ENCODE results near the gene TM4SF4. TPM values are rescaled to one million over a fixed set of nuclear protein-coding genes. Genes with fewer than 3 reads are reported as not detected.

The TM4SF4 gene
- total and polyA plus RNA-seq, 2 experiments from 2014 or later = 0.46 TPM; not detected in 1

DNA sequence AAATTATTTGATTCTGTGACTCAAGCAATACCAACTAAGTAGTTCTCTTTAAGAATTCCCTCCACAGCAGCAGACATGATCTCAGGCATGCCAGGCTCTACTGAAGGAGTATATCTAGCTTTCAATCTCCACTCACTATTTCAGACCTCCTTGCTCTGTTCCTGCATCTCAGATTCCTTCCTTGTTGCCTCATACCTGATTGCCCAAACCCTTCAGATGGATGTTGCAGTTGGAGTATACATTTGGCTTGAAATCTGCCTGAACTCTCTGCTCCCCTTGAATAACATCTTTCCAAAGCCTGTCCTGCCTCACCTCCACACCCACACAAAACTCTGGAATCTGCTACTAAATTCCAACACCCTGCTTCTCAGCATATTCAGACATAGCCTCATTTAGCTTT is 19.8 kb upstream of the TM4SF4 start:
- Histone ChIP-seq H3K36me3 (no peaks in the 10 kb centered on the region), H3K27ac (no peak overlapping the region), H3K27me3 (no peaks in the 10 kb centered on the region), H3K4me3 (no peak overlapping the region), H3K9me3 (ENCODE audit: low read depth) (no peaks in the 10 kb centered on the region), H3K4me1 (ENCODE audit: low read depth) (peaks cover 12% of the 10 kb centered on the region)
- peak in 1 of 2 donors; percentile 46 for DNase-seq (ENCODE audit: low read depth in 1 of 2, low spot score in 1 of 2)
- TF ChIP-seq, protein P1, sequence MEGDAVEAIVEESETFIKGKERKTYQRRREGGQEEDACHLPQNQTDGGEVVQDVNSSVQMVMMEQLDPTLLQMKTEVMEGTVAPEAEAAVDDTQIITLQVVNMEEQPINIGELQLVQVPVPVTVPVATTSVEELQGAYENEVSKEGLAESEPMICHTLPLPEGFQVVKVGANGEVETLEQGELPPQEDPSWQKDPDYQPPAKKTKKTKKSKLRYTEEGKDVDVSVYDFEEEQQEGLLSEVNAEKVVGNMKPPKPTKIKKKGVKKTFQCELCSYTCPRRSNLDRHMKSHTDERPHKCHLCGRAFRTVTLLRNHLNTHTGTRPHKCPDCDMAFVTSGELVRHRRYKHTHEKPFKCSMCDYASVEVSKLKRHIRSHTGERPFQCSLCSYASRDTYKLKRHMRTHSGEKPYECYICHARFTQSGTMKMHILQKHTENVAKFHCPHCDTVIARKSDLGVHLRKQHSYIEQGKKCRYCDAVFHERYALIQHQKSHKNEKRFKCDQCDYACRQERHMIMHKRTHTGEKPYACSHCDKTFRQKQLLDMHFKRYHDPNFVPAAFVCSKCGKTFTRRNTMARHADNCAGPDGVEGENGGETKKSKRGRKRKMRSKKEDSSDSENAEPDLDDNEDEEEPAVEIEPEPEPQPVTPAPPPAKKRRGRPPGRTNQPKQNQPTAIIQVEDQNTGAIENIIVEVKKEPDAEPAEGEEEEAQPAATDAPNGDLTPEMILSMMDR (IDR thresholded peaks at IDR 0.05; ENCODE audit: low read depth, low read length) = no peak

DNA sequence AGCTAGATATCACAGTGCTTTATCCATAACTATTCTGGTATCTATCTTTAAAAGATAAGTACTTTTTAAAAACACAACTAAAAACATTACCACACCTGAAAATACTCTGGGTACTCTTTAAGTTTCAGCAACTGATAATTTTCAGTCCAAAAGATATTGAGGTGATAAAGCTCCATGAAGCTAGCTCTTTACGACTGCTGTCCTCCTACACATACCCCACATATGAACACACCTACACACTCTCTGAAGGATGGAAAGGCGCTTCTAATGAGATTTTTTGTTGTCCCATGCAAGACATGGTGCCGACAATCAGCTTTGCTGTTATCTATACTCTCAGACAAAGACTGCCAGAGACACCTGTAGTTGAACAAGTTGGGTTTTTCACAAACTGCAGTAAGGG is 19.1 kb upstream of the TM4SF4 start:
- no peak for DNase-seq (ENCODE audit: low read depth in 1 of 2, low spot score in 1 of 2)
- H3K27ac ChIP-seq = no peak overlapping the region
- no peak overlapping the region for H3K4me3 ChIP-seq
- H3K27me3 ChIP-seq = no peaks in the 10 kb centered on the region
- no peaks in the 10 kb centered on the region for H3K9me3 ChIP-seq (ENCODE audit: low read depth)
- peaks cover 7% of the 10 kb centered on the region for H3K4me1 ChIP-seq (ENCODE audit: low read depth)
- TF ChIP-seq, protein P1 (IDR thresholded peaks at IDR 0.05; ENCODE audit: low read depth, low read length) = no peak
- H3K36me3 ChIP-seq = no peaks in the 10 kb centered on the region

DNA sequence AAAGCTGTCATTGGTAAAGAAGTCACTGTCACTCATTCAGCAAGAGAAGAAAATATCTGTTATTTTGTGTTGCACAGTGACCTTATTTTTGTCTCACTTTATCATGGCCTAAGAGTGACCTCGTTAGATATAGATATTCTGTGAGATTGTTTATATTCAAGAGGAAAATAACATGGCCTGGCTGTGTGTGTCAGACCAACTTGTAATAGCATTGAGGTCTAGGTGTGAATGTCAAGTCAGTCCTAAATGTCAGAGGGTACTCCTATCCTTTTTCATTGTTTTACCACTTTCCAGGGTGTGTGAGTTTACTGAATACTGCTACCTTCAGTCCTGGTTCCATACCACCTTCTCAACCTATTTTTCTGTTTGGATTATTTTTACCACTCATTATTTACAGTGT is 18.5 kb upstream of the TM4SF4 start:
- Histone ChIP-seq H3K4me3 (no peak overlapping the region), H3K4me1 (ENCODE audit: low read depth) (peaks cover 7% of the 10 kb centered on the region), H3K36me3 (no peaks in the 10 kb centered on the region), H3K27me3 (no peaks in the 10 kb centered on the region), H3K27ac (no peak overlapping the region), H3K9me3 (ENCODE audit: low read depth) (no peaks in the 10 kb centered on the region)
- TF ChIP-seq, protein P1 (IDR thresholded peaks at IDR 0.05; ENCODE audit: low read depth, low read length) = no peak
- DNase-seq (ENCODE audit: low read depth in 1 of 2, low spot score in 1 of 2) = no peak

DNA sequence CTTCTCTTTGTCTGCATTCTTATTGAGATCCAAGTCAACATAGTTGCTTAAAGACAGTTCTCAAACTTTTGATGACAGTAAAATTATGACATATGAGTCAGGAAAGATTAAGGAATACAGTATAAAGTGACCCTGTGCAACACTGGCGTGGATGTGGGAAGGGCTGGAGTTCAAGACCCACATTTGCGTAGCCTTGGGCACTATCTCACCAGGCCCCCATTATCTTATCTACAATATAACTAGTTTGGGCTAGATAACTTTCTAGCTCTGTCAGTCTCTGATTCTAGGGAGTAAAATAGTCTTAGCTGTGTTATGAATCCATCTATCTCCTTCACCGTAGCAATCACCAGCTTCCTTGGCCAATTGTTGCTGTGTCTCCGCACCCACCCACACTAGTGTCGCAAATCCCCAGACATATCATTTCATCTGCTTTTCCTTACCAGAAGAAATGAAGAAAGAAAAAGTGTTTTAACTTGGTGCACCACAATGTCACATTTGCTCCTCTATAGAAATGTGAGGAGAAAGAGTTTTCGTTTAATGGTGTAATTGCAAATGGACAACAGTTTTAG is 14.9 kb upstream of the TM4SF4 start:
- no peak overlapping the region for H3K4me3 ChIP-seq
- TF ChIP-seq, protein P1 (IDR thresholded peaks at IDR 0.05; ENCODE audit: low read depth, low read length) = no peak
- H3K27ac ChIP-seq = no peak overlapping the region

DNA sequence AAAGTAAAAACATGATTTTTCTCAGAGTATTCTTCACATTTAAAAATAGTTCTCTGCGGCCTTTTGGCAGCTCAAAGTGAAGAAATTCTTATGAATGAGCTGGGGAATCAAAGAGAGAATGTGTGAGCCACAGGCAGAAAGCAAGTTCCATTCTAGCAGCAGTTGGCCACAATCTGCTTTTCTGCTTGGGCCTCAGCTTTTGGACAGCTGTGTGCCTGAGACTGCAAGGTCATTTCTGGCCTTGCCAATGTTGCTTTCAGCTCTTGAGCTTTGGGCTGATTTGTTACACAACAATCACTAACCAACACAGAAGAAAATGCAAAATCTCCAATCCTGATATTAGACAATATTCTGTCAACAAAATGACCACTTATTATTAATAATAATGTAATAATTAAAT is 14.4 kb upstream of the TM4SF4 start:
- H3K36me3 ChIP-seq = no peaks in the 10 kb centered on the region
- no peaks in the 10 kb centered on the region for H3K9me3 ChIP-seq (ENCODE audit: low read depth)
- H3K4me1 ChIP-seq (ENCODE audit: low read depth) = peaks cover 7% of the 10 kb centered on the region
- no peaks in the 10 kb centered on the region for H3K27me3 ChIP-seq
- peak in 1 of 2 donors; percentile 67 for DNase-seq (ENCODE audit: low read depth in 1 of 2, low spot score in 1 of 2)
- TF ChIP-seq, protein P1 (IDR thresholded peaks at IDR 0.05; ENCODE audit: low read depth, low read length) = no peak
- H3K4me3 ChIP-seq = no peak overlapping the region
- H3K27ac ChIP-seq = no peak overlapping the region

More for the DNA sequence above, 14.9 kb upstream of the TM4SF4 start:
- no peaks in the 10 kb centered on the region for H3K27me3 ChIP-seq
- no peak for DNase-seq (ENCODE audit: low read depth in 1 of 2, low spot score in 1 of 2)
- H3K9me3 ChIP-seq (ENCODE audit: low read depth) = no peaks in the 10 kb centered on the region
- peaks cover 7% of the 10 kb centered on the region for H3K4me1 ChIP-seq (ENCODE audit: low read depth)
- H3K36me3 ChIP-seq = no peaks in the 10 kb centered on the region

Data from cardiac muscle cell (in vitro differentiated cells and primary cell).